Islet of Langerhans (tissue), 1 donor: Measurements from ENCODE around the gene SLC27A1.
A peak's percentile ranks its signal among the peaks of the same experiment; 100 is the strongest.
"Not testable (repeated sequence)": the region's sequence is repeated elsewhere in the genome, so short reads cannot be mapped to it uniquely, and the experiment has no call there.

Source experiments
- FAIRE-seq: peaks from one replicate; lab custom pipeline; 2011; peaks lifted over from hg19 to GRCh38; lab: Jason Lieb, UNC

Gene SLC27A1

GRCh38 chr19:17511724-17512573 lies 41.6 kb downstream of the SLC27A1 start:
- no peak for FAIRE-seq

GRCh38 chr19:17512574-17512939 lies 42.2 kb downstream of the SLC27A1 start:
- no peak for FAIRE-seq

GRCh38 chr19:17515408-17516149 lies 45.3 kb downstream of the SLC27A1 start:
- no peak for FAIRE-seq

- FAIRE-seq, result peak; percentile 24
Measured at GRCh38 chr19:17517898-17518297, 47.6 kb downstream of the SLC27A1 start.

- FAIRE-seq, result not testable (repeated sequence)
Measured at GRCh38 chr19:17518654-17519053, 48.3 kb downstream of the SLC27A1 start.

GRCh38 chr19:17519967-17520366 lies 49.6 kb downstream of the SLC27A1 start:
- no peak for FAIRE-seq

GRCh38 chr19:17520865-17521264 lies 50.5 kb downstream of the SLC27A1 start:
- no peak for FAIRE-seq

- no peak for FAIRE-seq
Measured at GRCh38 chr19:17522988-17523872, 52.9 kb downstream of the SLC27A1 start.

- no peak for FAIRE-seq
Measured at GRCh38 chr19:17524651-17525050, 54.3 kb downstream of the SLC27A1 start.

GRCh38 chr19:17525141-17525540 lies 54.8 kb downstream of the SLC27A1 start:
- FAIRE-seq, result no peak

- no peak for FAIRE-seq
Measured at GRCh38 chr19:17526922-17527321, 56.6 kb downstream of the SLC27A1 start.

- no peak for FAIRE-seq
Measured at GRCh38 chr19:17527326-17527725, 57.0 kb downstream of the SLC27A1 start.

GRCh38 chr19:17528610-17529009 lies 58.3 kb downstream of the SLC27A1 start:
- no peak for FAIRE-seq

GRCh38 chr19:17529239-17530158 lies 59.2 kb downstream of the SLC27A1 start:
- FAIRE-seq, result no peak

GRCh38 chr19:17530586-17530985 lies 60.3 kb downstream of the SLC27A1 start:
- no peak for FAIRE-seq

GRCh38 chr19:17532116-17532515 lies 61.8 kb downstream of the SLC27A1 start:
- FAIRE-seq, result no peak

- no peak for FAIRE-seq
Measured at GRCh38 chr19:17532557-17532956, 62.2 kb downstream of the SLC27A1 start.

- no peak for FAIRE-seq
Measured at GRCh38 chr19:17534767-17535166, 64.4 kb downstream of the SLC27A1 start.

- no peak for FAIRE-seq
Measured at GRCh38 chr19:17536955-17537354, 66.6 kb downstream of the SLC27A1 start.

- FAIRE-seq, result no peak
Measured at GRCh38 chr19:17538684-17539237, 68.4 kb downstream of the SLC27A1 start.
